Measurements from ENCODE around the gene RNF13.

RNF13 gene, protein sequence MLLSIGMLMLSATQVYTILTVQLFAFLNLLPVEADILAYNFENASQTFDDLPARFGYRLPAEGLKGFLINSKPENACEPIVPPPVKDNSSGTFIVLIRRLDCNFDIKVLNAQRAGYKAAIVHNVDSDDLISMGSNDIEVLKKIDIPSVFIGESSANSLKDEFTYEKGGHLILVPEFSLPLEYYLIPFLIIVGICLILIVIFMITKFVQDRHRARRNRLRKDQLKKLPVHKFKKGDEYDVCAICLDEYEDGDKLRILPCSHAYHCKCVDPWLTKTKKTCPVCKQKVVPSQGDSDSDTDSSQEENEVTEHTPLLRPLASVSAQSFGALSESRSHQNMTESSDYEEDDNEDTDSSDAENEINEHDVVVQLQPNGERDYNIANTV

GRCh38 chr3:149812606-149813366 lies at the start of gene RNF13:
Gene RNF13 (plus strand): TSS chr3:149813215. CDS start chr3:149846027, 32,812 bp downstream.
- Histone ChIP-seq H3K4me3 (ENCODE audit: low read depth in 1 of 2, low read length in 2 of 2) (peak within 1 kb of the TSS; percentile 92 to 94), H3K27me3 (ENCODE audit: control insufficient read depth in 1 of 2, insufficient read depth in 2 of 2, low read length in 2 of 2) (no peaks in the 10 kb centered on the region), H3K9me3 (ENCODE audit: control insufficient read depth in 1 of 2, low read length in 2 of 2) (no peaks in the 10 kb centered on the region), H3K36me3 (ENCODE audit: control insufficient read depth in 1 of 2, insufficient read depth in 2 of 2, low read length in 2 of 2) (no peaks in the 10 kb centered on the region), H3K27ac (ENCODE audit: low read depth, low read length) (peak within 1 kb of the TSS; percentile 96), H3K4me1 (ENCODE audit: control insufficient read depth in 1 of 2, insufficient read depth in 2 of 2, low read length in 2 of 2) (peaks cover 27 to 31% of the 10 kb centered on the region in 2 donors), H3K9ac (ENCODE audit: low read depth in 1 of 2, low read length in 2 of 2) (peak within 1 kb of the TSS; percentile 90 to 98)

DNA sequence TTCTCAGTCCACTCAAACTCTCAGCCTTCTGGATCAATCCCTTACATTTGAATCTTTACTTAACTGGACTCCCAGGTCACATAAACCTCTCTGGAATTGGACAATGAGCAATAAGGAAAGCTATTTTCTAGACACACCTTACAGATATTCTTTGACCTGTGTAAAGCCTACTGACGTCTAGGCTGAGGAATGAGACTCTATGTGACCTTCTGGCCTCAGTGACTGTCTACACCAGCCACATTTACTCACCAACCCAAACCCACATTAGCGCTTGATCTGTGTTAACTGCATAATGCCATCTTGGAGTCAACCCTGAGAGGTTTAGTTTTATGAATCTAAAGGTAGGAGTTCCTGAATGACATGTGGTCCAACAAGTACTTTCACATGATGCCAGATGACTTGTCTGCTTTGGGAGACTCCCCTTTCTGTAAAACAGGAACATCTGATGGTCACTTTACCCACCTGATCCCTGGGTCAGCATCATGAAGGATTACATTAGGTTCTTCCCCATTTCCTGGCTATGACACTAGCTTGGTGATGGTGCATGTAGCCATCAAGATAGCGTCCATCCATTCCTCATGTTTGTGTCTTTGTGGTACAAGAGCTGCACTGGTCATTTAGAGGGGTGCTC lies 49.3 kb upstream of the RNF13 start:
- H3K9ac ChIP-seq (ENCODE audit: low read depth in 1 of 2, low read length in 2 of 2), result no peak overlapping the region
- peaks cover 11% of the 10 kb centered on the region in 2 donors for H3K27me3 ChIP-seq (ENCODE audit: control insufficient read depth in 1 of 2, insufficient read depth in 2 of 2, low read length in 2 of 2)
- H3K4me1 ChIP-seq (ENCODE audit: control insufficient read depth in 1 of 2, insufficient read depth in 2 of 2, low read length in 2 of 2), result no peaks in the 10 kb centered on the region
- H3K4me3 ChIP-seq (ENCODE audit: low read depth in 1 of 2, low read length in 2 of 2), result no peak overlapping the region
- no peaks in the 10 kb centered on the region for H3K36me3 ChIP-seq (ENCODE audit: control insufficient read depth in 1 of 2, insufficient read depth in 2 of 2, low read length in 2 of 2)
- H3K27ac ChIP-seq (ENCODE audit: low read depth, low read length), result no peak overlapping the region
- no peaks in the 10 kb centered on the region for H3K9me3 ChIP-seq (ENCODE audit: control insufficient read depth in 1 of 2, low read length in 2 of 2)

- no peaks in the 10 kb centered on the region for H3K36me3 ChIP-seq (ENCODE audit: control insufficient read depth in 1 of 2, insufficient read depth in 2 of 2, low read length in 2 of 2)
- H3K9ac ChIP-seq (ENCODE audit: low read depth in 1 of 2, low read length in 2 of 2), result no peak overlapping the region
- no peak overlapping the region for H3K4me3 ChIP-seq (ENCODE audit: low read depth in 1 of 2, low read length in 2 of 2)
- peaks cover 11% of the 10 kb centered on the region in 2 donors for H3K27me3 ChIP-seq (ENCODE audit: control insufficient read depth in 1 of 2, insufficient read depth in 2 of 2, low read length in 2 of 2)
- H3K27ac ChIP-seq (ENCODE audit: low read depth, low read length), result no peak overlapping the region
- H3K9me3 ChIP-seq (ENCODE audit: control insufficient read depth in 1 of 2, low read length in 2 of 2), result no peaks in the 10 kb centered on the region
- H3K4me1 ChIP-seq (ENCODE audit: control insufficient read depth in 1 of 2, insufficient read depth in 2 of 2, low read length in 2 of 2), result no peaks in the 10 kb centered on the region
Observed at GRCh38 chr3:149764302-149764701, 48.7 kb upstream of the RNF13 start.

GRCh38 chr3:149765762-149766334 lies 47.2 kb upstream of the RNF13 start:
- H3K4me1 ChIP-seq (ENCODE audit: control insufficient read depth in 1 of 2, insufficient read depth in 2 of 2, low read length in 2 of 2), result no peaks in the 10 kb centered on the region
- H3K9me3 ChIP-seq (ENCODE audit: control insufficient read depth in 1 of 2, low read length in 2 of 2), result no peaks in the 10 kb centered on the region
- H3K27me3 ChIP-seq (ENCODE audit: control insufficient read depth in 1 of 2, insufficient read depth in 2 of 2, low read length in 2 of 2), result peaks cover 11% of the 10 kb centered on the region in 2 donors
- H3K27ac ChIP-seq (ENCODE audit: low read depth, low read length), result no peak overlapping the region
- no peak overlapping the region for H3K4me3 ChIP-seq (ENCODE audit: low read depth in 1 of 2, low read length in 2 of 2)
- no peaks in the 10 kb centered on the region for H3K36me3 ChIP-seq (ENCODE audit: control insufficient read depth in 1 of 2, insufficient read depth in 2 of 2, low read length in 2 of 2)
- no peak overlapping the region for H3K9ac ChIP-seq (ENCODE audit: low read depth in 1 of 2, low read length in 2 of 2)

DNA sequence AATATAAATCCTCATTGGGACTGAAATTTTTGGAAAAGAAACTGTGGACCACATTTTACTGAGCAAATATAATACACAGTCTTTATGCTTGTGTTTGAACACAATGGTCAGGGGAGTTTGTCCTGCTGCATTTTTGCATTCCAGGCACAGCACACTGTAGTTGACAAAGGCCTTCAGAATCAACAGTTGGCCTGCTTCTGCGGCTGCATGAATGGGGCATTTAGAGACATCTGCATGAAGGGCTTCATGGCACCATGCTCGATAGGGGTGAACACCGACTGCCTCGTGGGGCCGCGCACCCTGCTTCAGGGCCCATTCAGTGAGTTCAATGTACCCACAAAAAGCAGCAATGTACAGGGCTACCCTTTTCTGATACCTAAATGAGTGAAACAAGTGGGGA lies 45.3 kb upstream of the RNF13 start:
- H3K27ac ChIP-seq (ENCODE audit: low read depth, low read length), result no peak overlapping the region
- H3K27me3 ChIP-seq (ENCODE audit: control insufficient read depth in 1 of 2, insufficient read depth in 2 of 2, low read length in 2 of 2), result peaks cover 4 to 11% of the 10 kb centered on the region in 2 donors
- H3K4me3 ChIP-seq (ENCODE audit: low read depth in 1 of 2, low read length in 2 of 2), result no peak overlapping the region
- no peaks in the 10 kb centered on the region for H3K36me3 ChIP-seq (ENCODE audit: control insufficient read depth in 1 of 2, insufficient read depth in 2 of 2, low read length in 2 of 2)
- H3K9me3 ChIP-seq (ENCODE audit: control insufficient read depth in 1 of 2, low read length in 2 of 2), result no peaks in the 10 kb centered on the region
- no peak overlapping the region for H3K9ac ChIP-seq (ENCODE audit: low read depth in 1 of 2, low read length in 2 of 2)
- no peaks in the 10 kb centered on the region for H3K4me1 ChIP-seq (ENCODE audit: control insufficient read depth in 1 of 2, insufficient read depth in 2 of 2, low read length in 2 of 2)

GRCh38 chr3:149768704-149769103 lies 44.3 kb upstream of the RNF13 start:
- H3K4me1 ChIP-seq (ENCODE audit: control insufficient read depth in 1 of 2, insufficient read depth in 2 of 2, low read length in 2 of 2), result no peaks in the 10 kb centered on the region
- peaks cover 0 to 6% of the 10 kb centered on the region in 2 donors for H3K27me3 ChIP-seq (ENCODE audit: control insufficient read depth in 1 of 2, insufficient read depth in 2 of 2, low read length in 2 of 2)
- H3K4me3 ChIP-seq (ENCODE audit: low read depth in 1 of 2, low read length in 2 of 2), result no peak overlapping the region
- H3K9me3 ChIP-seq (ENCODE audit: control insufficient read depth in 1 of 2, low read length in 2 of 2), result no peaks in the 10 kb centered on the region
- H3K27ac ChIP-seq (ENCODE audit: low read depth, low read length), result no peak overlapping the region
- no peak overlapping the region for H3K9ac ChIP-seq (ENCODE audit: low read depth in 1 of 2, low read length in 2 of 2)
- no peaks in the 10 kb centered on the region for H3K36me3 ChIP-seq (ENCODE audit: control insufficient read depth in 1 of 2, insufficient read depth in 2 of 2, low read length in 2 of 2)

DNA sequence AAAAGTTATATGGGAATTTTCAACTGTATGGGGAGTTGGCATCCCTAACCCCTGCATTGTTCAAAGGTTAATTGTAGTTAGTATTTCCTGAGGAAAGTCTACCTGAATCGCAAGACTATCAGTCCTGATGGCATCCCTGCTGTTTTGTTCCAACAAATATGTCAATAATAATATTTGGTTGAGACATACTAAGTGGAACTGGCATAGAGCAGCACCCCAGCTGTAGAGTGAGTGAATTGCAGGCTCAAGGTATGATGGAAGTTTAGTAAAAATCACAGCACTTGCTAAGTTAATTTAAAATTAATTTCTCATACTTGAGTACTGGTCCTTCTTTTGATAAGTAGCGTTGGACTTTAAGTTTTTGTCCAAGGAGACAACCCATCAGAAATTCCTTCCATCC lies 42.8 kb upstream of the RNF13 start:
- H3K27me3 ChIP-seq (ENCODE audit: control insufficient read depth in 1 of 2, insufficient read depth in 2 of 2, low read length in 2 of 2), result no peaks in the 10 kb centered on the region
- H3K27ac ChIP-seq (ENCODE audit: low read depth, low read length), result no peak overlapping the region
- no peaks in the 10 kb centered on the region for H3K9me3 ChIP-seq (ENCODE audit: control insufficient read depth in 1 of 2, low read length in 2 of 2)
- H3K36me3 ChIP-seq (ENCODE audit: control insufficient read depth in 1 of 2, insufficient read depth in 2 of 2, low read length in 2 of 2), result no peaks in the 10 kb centered on the region
- no peak overlapping the region for H3K9ac ChIP-seq (ENCODE audit: low read depth in 1 of 2, low read length in 2 of 2)
- no peak overlapping the region for H3K4me3 ChIP-seq (ENCODE audit: low read depth in 1 of 2, low read length in 2 of 2)
- no peaks in the 10 kb centered on the region for H3K4me1 ChIP-seq (ENCODE audit: control insufficient read depth in 1 of 2, insufficient read depth in 2 of 2, low read length in 2 of 2)

DNA sequence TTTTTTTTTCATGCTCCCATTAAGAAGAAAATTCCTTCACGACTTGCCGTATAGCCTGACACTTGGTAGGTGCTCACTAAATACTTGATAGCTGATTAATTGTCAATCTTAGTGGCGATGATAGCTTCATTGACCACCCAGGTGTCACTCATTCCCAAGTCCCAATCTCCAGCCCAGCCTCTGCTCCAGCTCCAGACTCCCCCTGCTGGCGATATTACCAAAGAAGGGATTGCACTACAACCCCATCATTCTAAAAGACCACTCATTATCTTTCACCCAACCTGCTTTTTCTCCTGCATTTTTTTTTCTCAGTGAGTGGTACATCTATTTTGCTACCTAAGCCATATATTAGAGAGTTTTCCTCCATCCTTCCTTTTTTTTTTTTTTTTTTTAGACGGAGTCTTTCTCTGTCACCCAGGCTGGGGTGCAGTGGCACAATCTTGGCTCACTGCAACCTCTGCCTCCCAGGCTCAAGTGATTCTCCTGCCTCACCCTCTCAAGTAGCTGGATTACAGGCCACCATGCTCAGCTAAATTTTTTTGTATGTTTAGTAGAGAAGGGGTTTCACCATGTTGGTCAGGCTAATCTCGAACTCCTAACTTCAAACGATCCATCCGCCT lies 41.3 kb upstream of the RNF13 start:
- Histone ChIP-seq H3K9me3 (ENCODE audit: control insufficient read depth in 1 of 2, low read length in 2 of 2) (no peaks in the 10 kb centered on the region), H3K36me3 (ENCODE audit: control insufficient read depth in 1 of 2, insufficient read depth in 2 of 2, low read length in 2 of 2) (no peaks in the 10 kb centered on the region), H3K4me1 (ENCODE audit: control insufficient read depth in 1 of 2, insufficient read depth in 2 of 2, low read length in 2 of 2) (no peaks in the 10 kb centered on the region), H3K9ac (ENCODE audit: low read depth in 1 of 2, low read length in 2 of 2) (no peak overlapping the region), H3K4me3 (ENCODE audit: low read depth in 1 of 2, low read length in 2 of 2) (no peak overlapping the region), H3K27me3 (ENCODE audit: control insufficient read depth in 1 of 2, insufficient read depth in 2 of 2, low read length in 2 of 2) (no peaks in the 10 kb centered on the region), H3K27ac (ENCODE audit: low read depth, low read length) (no peak overlapping the region)

DNA sequence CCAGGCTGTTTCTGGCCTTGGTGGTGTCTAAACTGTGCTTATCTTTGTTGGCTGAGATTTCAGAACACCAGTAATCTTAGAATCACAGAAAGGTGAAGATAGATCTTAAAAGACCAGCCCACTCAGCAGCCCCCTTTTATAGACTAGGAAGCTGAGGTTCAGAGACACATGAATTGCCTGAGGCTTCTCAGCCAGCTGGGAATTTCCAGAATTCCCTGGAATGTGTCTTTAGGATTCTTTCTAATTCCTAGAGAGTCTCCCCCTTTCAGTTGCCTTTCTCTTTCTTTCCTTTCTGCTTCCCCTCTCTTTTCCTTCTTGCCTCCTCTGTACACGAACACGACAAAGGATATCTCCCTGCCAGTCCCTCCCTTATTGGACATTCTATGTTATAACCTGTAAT lies 40.2 kb upstream of the RNF13 start:
- peaks cover 0 to 4% of the 10 kb centered on the region in 2 donors for H3K4me1 ChIP-seq (ENCODE audit: control insufficient read depth in 1 of 2, insufficient read depth in 2 of 2, low read length in 2 of 2)
- H3K36me3 ChIP-seq (ENCODE audit: control insufficient read depth in 1 of 2, insufficient read depth in 2 of 2, low read length in 2 of 2), result no peaks in the 10 kb centered on the region
- H3K9ac ChIP-seq (ENCODE audit: low read depth in 1 of 2, low read length in 2 of 2), result no peak overlapping the region
- H3K27me3 ChIP-seq (ENCODE audit: control insufficient read depth in 1 of 2, insufficient read depth in 2 of 2, low read length in 2 of 2), result no peaks in the 10 kb centered on the region
- H3K9me3 ChIP-seq (ENCODE audit: control insufficient read depth in 1 of 2, low read length in 2 of 2), result no peaks in the 10 kb centered on the region
- H3K4me3 ChIP-seq (ENCODE audit: low read depth in 1 of 2, low read length in 2 of 2), result no peak overlapping the region
- no peak overlapping the region for H3K27ac ChIP-seq (ENCODE audit: low read depth, low read length)

Data from duodenal mucosa (tissue), 2 donors.